ENCODE results near the gene PURA.
"Not testable (repeated sequence)": the region's sequence is repeated elsewhere in the genome, so short reads cannot be mapped to it uniquely, and the experiment has no call there.

The PURA gene

GRCh38 chr5:140141241-140141640 lies 27.3 kb downstream of the PURA start:
- DNase-seq: no peak

- DNase-seq: no peak
Measured at GRCh38 chr5:140142246-140142645, 28.3 kb downstream of the PURA start.

GRCh38 chr5:140142856-140143255 lies 28.9 kb downstream of the PURA start:
- no peak for DNase-seq

GRCh38 chr5:140143521-140144258 lies 29.8 kb downstream of the PURA start:
- no peak for DNase-seq

- no peak for DNase-seq
Measured at GRCh38 chr5:140145256-140145655, 31.3 kb downstream of the PURA start.

- peak; percentile 78 for DNase-seq
Measured at GRCh38 chr5:140145818-140146522, 32.1 kb downstream of the PURA start.

GRCh38 chr5:140146523-140146842 lies 32.6 kb downstream of the PURA start:
- DNase-seq: no peak

- DNase-seq: no peak
Measured at GRCh38 chr5:140147460-140147859, 33.6 kb downstream of the PURA start.

GRCh38 chr5:140148508-140148907 lies 34.6 kb downstream of the PURA start:
- no peak for DNase-seq

GRCh38 chr5:140150201-140150600 lies 36.3 kb downstream of the PURA start:
- no peak for DNase-seq

- no peak for DNase-seq
Measured at GRCh38 chr5:140151144-140152021, 37.5 kb downstream of the PURA start.

GRCh38 chr5:140152022-140152999 lies 38.4 kb downstream of the PURA start:
- DNase-seq: no peak

GRCh38 chr5:140153255-140153654 lies 39.3 kb downstream of the PURA start:
- DNase-seq: no peak

- no peak for DNase-seq
Measured at GRCh38 chr5:140153905-140154304, 40.0 kb downstream of the PURA start.

GRCh38 chr5:140154710-140155381 lies 40.9 kb downstream of the PURA start:
- not testable (repeated sequence) for DNase-seq

- DNase-seq: peak; percentile 93
Measured at GRCh38 chr5:140157032-140157781, 43.3 kb downstream of the PURA start.

GRCh38 chr5:140159014-140159927 lies 45.4 kb downstream of the PURA start:
- no peak for DNase-seq

GRCh38 chr5:140162275-140162674 lies 48.4 kb downstream of the PURA start:
- no peak for DNase-seq

GRCh38 chr5:140162781-140163180 lies 48.9 kb downstream of the PURA start:
- no peak for DNase-seq
